Measurements from ENCODE around the gene GLUL.

GLUL gene

DNA sequence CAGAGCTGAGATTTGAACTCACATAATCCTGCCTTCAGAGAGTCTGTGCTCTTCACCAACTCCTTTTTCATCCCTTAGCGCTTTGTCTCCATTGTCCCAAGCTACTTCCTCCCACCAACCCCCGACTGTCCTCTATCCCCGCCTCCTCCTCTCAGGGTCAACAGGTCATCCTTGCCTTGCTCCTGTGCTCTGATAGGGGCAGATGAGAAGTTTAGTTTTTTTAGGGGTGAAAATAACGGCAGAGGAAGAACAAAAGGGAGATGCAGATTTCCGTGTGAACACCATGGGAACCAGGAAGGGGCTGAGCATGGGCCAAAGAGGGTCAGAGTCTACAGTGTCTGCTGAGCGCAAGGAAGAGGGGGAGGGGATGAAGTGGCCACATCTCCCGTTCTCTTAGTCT is 31.9 kb downstream of the GLUL start:
- no peak overlapping the region for H3K27ac ChIP-seq

GRCh38 chr1:182357913-182358312 is 33.7 kb downstream of the GLUL start:
- TF ChIP-seq ZFX (IDR thresholded peaks at IDR 0.05) (no peak), CTCF (conservative IDR thresholded peaks at IDR 0.05) (no peak)
- no peak overlapping the region for H3K27ac ChIP-seq

More for the DNA sequence above, 31.9 kb downstream of the GLUL start:
- no peak for TF ChIP-seq ZFX (IDR thresholded peaks at IDR 0.05)
- TF ChIP-seq CTCF (conservative IDR thresholded peaks at IDR 0.05) = no peak

DNA sequence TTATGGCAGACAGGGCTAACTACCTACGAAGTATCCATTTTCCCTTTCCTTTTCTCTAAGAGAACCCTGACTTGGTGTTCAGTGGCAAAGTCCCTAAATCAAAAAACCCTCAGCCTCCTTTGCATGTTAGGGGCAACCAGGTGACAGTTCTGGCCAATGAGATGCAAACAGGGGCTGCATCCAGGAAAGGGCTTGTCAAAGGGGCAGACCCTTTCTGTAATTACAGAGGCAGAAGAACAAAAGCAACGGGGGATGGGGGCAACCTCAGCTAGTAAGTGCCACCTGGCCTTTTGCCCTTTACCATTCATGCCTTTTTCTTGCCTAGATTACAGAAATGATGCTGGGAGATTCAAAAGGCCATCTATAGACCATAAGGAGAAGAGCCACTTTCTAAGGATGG is 34.4 kb downstream of the GLUL start:
- TF ChIP-seq CTCF (conservative IDR thresholded peaks at IDR 0.05) = no peak
- TF ChIP-seq ZFX (IDR thresholded peaks at IDR 0.05) = no peak
- no peak overlapping the region for H3K27ac ChIP-seq

GRCh38 chr1:182355723-182356098 is 35.9 kb downstream of the GLUL start:
- TF ChIP-seq CTCF (conservative IDR thresholded peaks at IDR 0.05) (no peak), ZFX (IDR thresholded peaks at IDR 0.05) (no peak)
- H3K27ac ChIP-seq = no peak overlapping the region

GRCh38 chr1:182351790-182352364 is 39.7 kb downstream of the GLUL start:
- TF ChIP-seq ZFX (IDR thresholded peaks at IDR 0.05) (no peak), CTCF (conservative IDR thresholded peaks at IDR 0.05) (no peak)
- no peak overlapping the region for H3K27ac ChIP-seq

GRCh38 chr1:182350839-182351238 is 40.8 kb downstream of the GLUL start:
- H3K27ac ChIP-seq = no peak overlapping the region
- TF ChIP-seq ZFX (IDR thresholded peaks at IDR 0.05) (no peak), CTCF (conservative IDR thresholded peaks at IDR 0.05) (no peak)

- TF ChIP-seq CTCF (conservative IDR thresholded peaks at IDR 0.05) (no peak), ZFX (IDR thresholded peaks at IDR 0.05) (no peak)
- H3K27ac ChIP-seq = no peak overlapping the region
Measured at GRCh38 chr1:182348961-182349747, 42.4 kb downstream of the GLUL start.
